ENCODE measurements around the gene ERO1B. TPM values are rescaled to one million over a fixed set of nuclear protein-coding genes. Genes with fewer than 3 reads are reported as not detected.
"Not testable (repeated sequence)": the region's sequence is repeated elsewhere in the genome, so short reads cannot be mapped to it uniquely, and the experiment has no call there.

Gene ERO1B
- total RNA-seq, 1 donor from 2014 or later: 7.8 TPM

DNA sequence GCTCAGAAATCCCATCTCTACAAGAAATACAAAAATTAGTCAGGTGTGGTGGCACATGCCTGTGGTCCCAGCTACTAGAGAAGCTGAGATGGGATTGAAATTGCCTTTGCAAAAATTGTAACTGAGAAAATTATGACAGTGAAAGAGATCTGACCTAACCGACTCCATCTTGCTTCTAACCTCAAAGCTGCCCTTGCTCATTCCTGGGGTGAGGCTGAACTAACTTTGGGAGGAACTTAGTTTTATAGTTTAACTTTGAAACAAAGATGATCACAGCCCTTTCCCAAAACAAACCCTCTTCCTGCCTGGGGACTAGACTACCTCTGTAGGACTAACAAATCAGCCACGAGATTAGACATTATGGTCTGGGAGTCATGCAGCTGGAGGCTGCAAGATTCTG lies 33.8 kb upstream of the ERO1B start:
- H3K27ac ChIP-seq: no peak overlapping the region
- no peaks in the 10 kb centered on the region for H3K9me3 ChIP-seq
- no peak for DNase-seq
- no peak overlapping the region for H3K4me3 ChIP-seq
- H3K36me3 ChIP-seq: no peaks in the 10 kb centered on the region
- no peaks in the 10 kb centered on the region for H3K27me3 ChIP-seq
- ATAC-seq: no peak
- intact Hi-C loops (cut with DNase I): no loop called here
- no peaks in the 10 kb centered on the region for H3K4me1 ChIP-seq
- TF ChIP-seq, protein P1, sequence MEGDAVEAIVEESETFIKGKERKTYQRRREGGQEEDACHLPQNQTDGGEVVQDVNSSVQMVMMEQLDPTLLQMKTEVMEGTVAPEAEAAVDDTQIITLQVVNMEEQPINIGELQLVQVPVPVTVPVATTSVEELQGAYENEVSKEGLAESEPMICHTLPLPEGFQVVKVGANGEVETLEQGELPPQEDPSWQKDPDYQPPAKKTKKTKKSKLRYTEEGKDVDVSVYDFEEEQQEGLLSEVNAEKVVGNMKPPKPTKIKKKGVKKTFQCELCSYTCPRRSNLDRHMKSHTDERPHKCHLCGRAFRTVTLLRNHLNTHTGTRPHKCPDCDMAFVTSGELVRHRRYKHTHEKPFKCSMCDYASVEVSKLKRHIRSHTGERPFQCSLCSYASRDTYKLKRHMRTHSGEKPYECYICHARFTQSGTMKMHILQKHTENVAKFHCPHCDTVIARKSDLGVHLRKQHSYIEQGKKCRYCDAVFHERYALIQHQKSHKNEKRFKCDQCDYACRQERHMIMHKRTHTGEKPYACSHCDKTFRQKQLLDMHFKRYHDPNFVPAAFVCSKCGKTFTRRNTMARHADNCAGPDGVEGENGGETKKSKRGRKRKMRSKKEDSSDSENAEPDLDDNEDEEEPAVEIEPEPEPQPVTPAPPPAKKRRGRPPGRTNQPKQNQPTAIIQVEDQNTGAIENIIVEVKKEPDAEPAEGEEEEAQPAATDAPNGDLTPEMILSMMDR (IDR thresholded peaks at IDR 0.05): no peak

DNA sequence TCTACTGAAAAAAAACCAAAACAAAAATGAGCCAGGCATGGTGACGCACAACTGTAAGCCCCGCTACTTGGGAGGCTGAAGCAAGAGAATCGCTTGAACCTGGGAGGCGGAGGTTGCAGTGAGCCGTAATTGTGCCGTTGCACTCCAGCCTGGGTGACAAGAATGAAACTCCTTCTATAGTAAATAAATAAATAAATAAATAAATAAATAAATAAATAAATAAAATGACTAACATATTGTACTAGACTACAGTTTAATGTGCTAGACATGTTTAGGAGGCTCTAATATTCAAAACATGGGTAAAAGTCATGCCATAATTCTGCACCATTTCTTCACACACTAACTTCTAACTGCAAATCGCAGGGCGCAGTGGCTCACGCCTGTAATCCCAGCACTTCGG lies 33.3 kb upstream of the ERO1B start:
- intact Hi-C loops (cut with DNase I): no loop called here
- H3K36me3 ChIP-seq: no peaks in the 10 kb centered on the region
- ATAC-seq: no peak
- H3K9me3 ChIP-seq: no peaks in the 10 kb centered on the region
- no peak overlapping the region for H3K4me3 ChIP-seq
- no peaks in the 10 kb centered on the region for H3K27me3 ChIP-seq
- DNase-seq: no peak
- TF ChIP-seq, protein P1 (IDR thresholded peaks at IDR 0.05): no peak
- no peaks in the 10 kb centered on the region for H3K4me1 ChIP-seq
- H3K27ac ChIP-seq: no peak overlapping the region

DNA sequence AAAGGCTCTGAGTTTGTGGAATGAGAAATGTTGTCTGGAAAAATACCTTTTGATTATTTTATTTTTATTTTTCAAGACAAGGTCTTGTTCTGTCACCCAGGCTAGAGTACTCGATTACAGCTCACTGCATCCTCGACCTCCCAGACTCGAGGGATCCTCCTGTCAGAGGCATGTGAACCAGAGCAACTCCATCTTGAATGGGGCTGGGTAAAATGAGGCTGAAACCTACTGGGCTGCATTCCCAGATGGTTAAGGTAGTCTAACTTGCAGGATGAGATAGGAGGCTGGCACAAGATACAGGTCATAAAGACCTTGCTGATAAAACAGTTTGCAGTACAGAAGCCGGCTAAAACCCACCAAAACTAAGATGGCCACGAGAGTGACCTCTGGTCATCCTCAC lies 32.3 kb upstream of the ERO1B start:
- H3K9me3 ChIP-seq; H3K36me3 ChIP-seq; intact Hi-C loops (cut with DNase I); H3K4me3 ChIP-seq; H3K4me1 ChIP-seq; ATAC-seq; DNase-seq; H3K27me3 ChIP-seq; H3K27ac ChIP-seq: not testable (repeated sequence)

DNA sequence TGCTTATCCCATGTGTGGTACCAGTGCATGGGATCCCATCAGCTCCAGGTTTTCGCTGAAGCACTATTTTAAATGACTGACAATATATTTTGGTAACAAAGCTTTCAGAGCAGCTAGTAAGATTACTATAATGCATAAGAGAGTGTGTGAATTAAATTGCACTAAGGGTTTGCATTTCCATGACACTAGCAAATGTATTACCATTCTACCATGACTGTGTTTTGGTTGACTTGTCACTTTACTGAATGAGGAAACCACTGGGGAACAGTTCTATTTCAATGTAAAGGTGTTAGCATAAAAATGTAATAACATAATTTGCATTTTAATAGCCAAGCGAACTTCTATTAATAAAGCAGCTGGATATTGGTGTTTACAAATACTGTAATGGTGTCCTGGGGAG lies 31.7 kb upstream of the ERO1B start:
- no peaks in the 10 kb centered on the region for H3K27me3 ChIP-seq
- H3K36me3 ChIP-seq: no peaks in the 10 kb centered on the region
- intact Hi-C loops (cut with DNase I): no loop called here
- no peaks in the 10 kb centered on the region for H3K9me3 ChIP-seq
- TF ChIP-seq, protein P1 (IDR thresholded peaks at IDR 0.05): no peak
- no peak for DNase-seq
- ATAC-seq: no peak
- H3K27ac ChIP-seq: no peak overlapping the region
- H3K4me1 ChIP-seq: no peaks in the 10 kb centered on the region
- no peak overlapping the region for H3K4me3 ChIP-seq

DNA sequence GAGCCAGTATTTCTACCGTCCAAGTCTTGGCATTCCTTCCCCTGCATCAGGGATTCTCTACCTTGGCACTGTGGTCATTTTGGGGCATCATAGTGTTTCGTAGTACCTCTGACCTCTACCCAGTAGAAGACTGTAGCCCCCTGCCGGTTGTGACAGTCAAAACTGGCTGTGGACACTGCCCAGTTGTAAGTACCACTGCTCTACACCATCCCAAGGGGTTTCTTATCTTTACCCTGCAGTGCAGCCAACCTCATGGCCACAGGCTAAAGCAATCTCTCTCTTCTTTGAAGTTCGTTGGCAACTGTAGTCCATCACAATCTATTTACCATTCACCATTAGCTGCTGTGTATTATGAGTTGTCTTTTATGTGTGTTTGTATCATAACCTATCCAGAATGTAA lies 29.3 kb upstream of the ERO1B start:
- H3K27me3 ChIP-seq: no peaks in the 10 kb centered on the region
- H3K36me3 ChIP-seq: no peaks in the 10 kb centered on the region
- no peak overlapping the region for H3K27ac ChIP-seq
- H3K4me3 ChIP-seq: no peak overlapping the region
- ATAC-seq (no peak), DNase-seq (no peak)
- no peaks in the 10 kb centered on the region for H3K4me1 ChIP-seq
- H3K9me3 ChIP-seq: no peaks in the 10 kb centered on the region
- intact Hi-C loops (cut with DNase I): no loop called here
- TF ChIP-seq, protein P1 (IDR thresholded peaks at IDR 0.05): no peak

DNA sequence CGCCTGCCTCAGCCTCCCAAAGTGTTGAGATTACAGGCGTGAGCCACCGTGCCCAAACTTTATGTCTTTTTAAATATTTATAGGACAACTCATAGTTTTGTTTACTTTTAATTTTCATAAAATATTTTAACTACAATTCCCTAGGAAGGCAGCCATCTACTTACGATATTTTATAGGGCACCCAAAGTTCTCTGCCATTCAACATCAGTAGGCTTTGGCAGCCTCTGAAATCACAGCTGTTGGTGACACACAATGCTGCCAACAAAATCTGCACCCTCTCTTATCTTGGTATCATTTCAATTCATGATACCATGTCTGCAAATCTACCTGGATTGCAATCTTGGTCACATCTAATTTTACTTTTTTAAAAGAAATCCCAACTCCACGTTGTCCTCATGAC lies 27.1 kb upstream of the ERO1B start:
- H3K4me3 ChIP-seq: no peak overlapping the region
- DNase-seq (no peak), ATAC-seq (no peak)
- no peaks in the 10 kb centered on the region for H3K4me1 ChIP-seq
- no peaks in the 10 kb centered on the region for H3K9me3 ChIP-seq
- intact Hi-C loops (cut with DNase I): no loop called here
- no peaks in the 10 kb centered on the region for H3K27me3 ChIP-seq
- TF ChIP-seq, protein P1 (IDR thresholded peaks at IDR 0.05): no peak
- H3K27ac ChIP-seq: no peak overlapping the region
- no peaks in the 10 kb centered on the region for H3K36me3 ChIP-seq
